HG03025 (cell line): Measurements from ENCODE around the gene BORCS6.
"Not testable (repeated sequence)": the region's sequence is repeated elsewhere in the genome, so short reads cannot be mapped to it uniquely, and the experiment has no call there.

ENCODE experiments used
- ATAC-seq: cut with Tn5 transposase; IDR thresholded peaks from one replicate; pipeline ENCODE4 v1.9.1; 2021; ENCODE audit warnings: mild to moderate bottlenecking, moderate library complexity; ENCODE audit not compliant: unreplicated experiment, low FRiP score

The BORCS6 gene

DNA sequence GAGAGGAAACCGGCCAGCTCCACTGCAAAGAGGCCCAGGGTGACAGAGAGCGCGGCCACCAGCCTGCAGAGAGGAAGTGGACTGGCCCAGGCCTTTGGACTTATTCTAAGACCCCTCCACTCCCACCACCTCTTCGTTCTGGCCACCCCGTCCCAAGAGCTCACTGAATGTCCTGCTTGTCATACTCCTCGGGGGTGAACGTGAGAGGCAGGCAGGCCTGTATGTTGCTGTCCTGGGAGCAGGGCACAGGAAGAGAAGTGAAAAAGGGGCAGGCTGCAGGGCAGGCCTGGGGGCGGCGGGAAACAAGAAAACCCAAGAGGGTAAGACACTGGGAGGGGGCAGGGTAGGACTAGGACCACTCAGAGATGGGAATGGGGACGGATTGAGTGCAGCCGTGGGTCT is 14.2 kb downstream of the BORCS6 start:
- ATAC-seq, result no peak

DNA sequence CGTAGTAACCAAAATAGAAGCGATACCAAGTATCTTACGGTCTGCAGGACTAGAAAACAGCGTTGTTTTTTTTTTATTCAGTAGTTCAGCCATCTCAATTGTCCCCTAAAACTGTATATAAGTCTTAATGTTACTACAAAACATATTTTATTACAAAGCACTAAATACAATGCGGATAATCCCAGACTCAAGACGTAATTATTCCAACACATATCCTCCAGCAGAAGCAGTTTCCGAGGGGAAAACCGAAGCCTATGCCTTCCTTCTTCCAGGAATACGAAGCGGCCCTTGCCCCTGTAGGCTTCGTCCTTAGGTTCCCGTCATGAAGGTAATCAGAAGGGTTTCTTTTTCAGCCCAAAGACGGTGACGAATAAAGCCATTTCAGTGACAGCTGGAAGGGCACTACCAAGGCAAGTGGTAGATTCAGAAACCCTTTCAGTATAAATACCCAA is 16.1 kb downstream of the BORCS6 start:
- no peak for ATAC-seq

DNA sequence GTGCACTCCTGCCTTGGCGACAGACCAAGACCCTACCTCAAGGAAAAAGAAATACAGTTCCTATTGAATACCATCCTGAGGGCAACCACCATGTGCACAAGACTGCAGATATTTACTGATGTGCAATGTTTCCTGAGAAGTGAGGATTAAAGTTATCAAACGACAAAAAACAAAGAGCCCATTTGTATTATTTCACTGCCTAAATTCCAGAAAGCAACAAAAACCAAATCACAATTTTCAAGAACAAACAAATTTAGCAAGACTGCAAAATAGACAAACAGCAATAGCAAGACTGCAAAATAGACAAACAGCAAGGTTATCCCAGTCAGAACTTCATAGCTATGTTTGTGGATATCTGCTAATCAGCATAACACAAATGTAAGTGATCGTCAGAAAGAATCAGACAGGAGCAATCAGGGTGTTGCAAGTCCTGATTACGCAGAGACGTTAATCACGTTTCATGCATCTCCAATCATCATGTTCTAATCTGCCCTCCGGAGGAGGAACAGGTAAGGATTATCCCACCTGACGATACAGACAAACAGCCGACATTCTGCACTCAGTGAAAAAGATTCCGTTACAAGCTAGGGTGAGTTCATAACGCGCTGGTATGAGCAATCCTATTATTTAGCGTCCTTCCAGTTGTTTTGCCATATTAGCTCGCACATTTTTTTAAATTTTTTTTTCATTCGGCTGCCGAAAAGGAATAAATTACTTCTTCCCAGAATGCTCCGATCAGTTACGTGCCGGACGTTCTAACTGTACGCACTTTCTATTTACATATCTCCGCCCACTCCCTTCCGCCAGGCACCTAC is 16.7 kb downstream of the BORCS6 start:
- peak; percentile 61 for ATAC-seq

- not testable (repeated sequence) for ATAC-seq
Observed at GRCh38 chr17:8170186-8170585, 19.8 kb downstream of the BORCS6 start.

DNA sequence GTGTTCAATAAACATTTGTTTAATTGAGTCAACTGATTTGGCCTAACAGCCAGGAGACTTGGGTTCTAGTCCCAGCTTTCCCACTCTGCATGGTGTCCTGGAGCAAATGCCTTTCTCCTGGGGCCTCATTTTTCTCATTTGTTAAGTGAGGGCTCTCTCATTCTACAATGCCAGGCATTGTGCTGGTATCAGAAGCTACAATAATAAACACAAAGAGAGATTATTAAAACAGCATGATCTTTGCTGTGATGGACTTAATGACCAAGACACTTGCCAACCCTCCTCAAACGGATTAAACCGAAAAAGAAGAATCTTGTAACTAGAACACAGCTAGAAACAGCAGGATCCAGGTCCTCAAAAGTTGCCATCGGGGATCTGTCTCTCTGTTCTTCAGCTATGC is 22.5 kb downstream of the BORCS6 start:
- ATAC-seq, result no peak

DNA sequence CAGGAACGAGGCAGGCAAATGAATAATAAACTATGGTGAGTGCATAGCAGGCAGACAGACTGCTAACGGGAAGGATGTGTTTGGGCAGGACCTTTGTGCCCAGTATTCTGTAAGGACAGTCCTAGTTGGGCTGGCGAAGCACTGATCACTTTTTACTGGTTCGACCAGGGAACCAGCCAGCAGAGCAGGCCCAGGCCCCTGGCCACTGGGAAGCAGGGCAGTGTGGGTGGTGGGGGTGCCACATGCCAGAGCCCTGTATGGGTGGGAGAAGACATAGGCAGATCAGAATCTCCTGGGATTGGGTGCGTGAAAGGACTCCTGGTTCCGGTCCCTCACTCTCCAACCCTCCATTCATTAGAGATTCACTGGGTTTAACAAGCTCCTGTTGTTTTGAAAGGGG is 23.2 kb downstream of the BORCS6 start:
- no peak for ATAC-seq

- ATAC-seq, result no peak
Observed at GRCh38 chr17:8164815-8165131, 25.2 kb downstream of the BORCS6 start.

DNA sequence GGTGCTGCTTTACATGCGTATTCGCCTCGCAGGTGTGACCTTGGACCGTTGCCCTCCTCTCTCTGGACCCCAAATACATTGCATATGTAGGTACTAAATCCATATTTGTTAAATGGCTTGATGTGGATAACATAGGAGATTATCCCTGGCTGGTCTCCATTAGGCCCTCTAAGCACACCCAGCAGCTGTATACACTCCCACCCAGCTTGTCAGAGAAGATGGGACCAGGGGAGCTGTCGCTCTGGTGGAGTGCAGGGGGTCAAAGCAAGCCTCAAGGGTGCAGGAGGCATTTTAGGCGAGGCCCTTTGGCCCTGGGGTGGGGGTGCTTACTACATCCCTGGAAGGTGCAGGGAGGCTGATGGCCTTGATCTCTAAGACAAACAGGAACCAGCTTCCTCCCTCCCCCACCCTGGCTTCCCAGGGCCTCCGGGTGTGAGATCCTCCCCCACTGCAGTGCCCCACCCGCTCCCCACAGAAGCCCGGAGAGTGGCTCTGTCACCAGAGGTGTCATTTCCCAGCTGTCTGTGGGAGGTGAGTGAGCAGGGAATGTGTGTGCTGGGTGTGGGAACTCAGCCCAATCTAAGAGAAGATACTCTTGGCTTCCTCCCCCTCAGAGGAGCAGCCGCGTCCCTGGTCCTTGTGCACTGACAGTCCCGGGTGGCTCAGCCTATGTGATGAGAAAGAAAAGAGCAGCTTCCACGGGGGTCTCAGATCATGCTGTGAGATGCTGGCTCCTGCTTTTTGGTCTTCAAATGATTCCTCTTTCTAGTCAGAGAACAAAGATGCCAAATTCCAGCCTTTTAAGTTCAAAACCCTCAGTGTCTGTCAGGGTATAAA is 25.8 kb downstream of the BORCS6 start:
- ATAC-seq, result no peak

- ATAC-seq, result no peak
Observed at GRCh38 chr17:8162997-8163977, 26.7 kb downstream of the BORCS6 start.

DNA sequence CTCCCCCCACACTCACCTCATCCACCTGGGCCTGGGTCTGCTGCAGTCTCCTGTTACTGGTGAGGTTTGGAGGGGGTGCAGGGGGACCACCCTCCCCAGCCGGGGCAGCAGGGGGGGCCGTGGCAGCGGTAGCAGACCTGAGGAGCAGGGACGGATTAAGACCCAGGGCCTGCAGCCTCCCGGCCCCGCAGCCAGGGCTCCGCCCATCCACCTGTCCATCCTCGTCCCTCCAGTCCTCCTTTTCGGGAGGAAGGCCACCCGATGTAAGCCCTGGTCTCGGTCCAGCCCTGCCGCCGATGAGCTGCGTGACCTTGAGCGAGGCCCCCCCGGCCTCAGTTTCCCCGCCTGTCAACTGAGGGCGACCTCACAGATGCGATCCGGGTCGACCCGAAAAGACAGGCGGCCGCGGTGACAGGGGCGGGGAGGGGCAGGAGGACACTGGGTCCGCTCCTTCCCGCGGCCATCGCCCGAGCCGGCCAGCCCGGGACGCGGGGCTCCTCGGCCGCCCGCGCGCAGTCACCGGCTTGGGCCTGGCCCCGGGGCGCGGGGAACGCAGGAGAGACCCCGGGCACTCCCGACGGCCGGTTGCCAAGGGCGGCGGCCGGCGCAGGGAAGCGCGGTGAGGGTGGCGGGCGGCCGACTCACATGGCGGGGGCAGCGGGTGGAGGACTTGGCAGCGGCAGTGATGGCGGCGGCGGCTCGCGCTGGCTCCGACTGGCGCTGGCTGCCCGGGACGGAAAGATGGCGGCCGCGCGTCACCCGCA is 27.6 kb downstream of the BORCS6 start, which contains the start of gene VAMP2:
VAMP2 (minus strand) TSS at position 716 of the 764 bp plus-strand sequence; CDS start at position 647, 69 bp downstream.
- no peak for ATAC-seq

GRCh38 chr17:8161289-8162232 is 28.4 kb downstream of the BORCS6 start:
- no peak for ATAC-seq

DNA sequence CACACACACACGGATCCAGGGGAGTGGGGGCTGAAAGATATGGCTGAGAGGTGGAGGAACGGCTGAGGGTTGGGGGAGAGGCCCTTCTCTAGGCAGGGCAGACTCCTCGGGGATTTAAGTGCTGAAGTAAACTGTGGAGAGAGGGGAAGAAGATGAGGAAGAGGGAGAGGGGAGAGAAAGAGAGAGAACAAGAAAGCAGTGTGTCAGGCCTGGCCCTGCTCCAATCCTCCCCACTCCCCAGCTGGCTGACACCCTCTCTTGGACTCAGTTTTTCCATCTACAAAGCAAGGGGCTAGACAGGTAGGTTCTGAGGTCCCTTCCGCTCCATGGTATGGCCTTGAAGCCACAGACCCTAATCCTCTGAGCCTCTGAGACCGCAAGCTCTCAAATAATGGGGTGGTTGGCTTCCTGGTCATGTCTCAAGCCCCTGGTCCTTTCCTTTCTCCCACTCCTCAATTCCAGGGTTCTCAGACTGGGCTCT is 29.2 kb downstream of the BORCS6 start:
- no peak for ATAC-seq

DNA sequence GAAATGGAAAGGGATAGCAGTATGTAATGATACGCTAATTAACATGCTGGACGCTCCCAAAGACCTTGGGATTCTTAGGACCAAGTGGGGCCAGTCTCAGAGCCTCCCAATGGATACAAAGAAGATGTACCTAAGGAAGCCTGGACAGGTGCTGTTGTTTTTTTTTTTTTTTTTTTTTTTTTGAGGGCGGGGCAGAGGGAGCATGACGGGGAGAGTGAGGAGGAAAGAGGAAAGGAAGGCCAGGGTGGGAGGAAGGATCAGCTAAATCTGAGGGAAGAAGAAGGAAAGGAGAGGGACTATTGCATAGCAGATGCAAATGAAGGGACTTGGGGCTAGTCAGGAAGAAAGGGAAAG is 29.8 kb downstream of the BORCS6 start:
- no peak for ATAC-seq

DNA sequence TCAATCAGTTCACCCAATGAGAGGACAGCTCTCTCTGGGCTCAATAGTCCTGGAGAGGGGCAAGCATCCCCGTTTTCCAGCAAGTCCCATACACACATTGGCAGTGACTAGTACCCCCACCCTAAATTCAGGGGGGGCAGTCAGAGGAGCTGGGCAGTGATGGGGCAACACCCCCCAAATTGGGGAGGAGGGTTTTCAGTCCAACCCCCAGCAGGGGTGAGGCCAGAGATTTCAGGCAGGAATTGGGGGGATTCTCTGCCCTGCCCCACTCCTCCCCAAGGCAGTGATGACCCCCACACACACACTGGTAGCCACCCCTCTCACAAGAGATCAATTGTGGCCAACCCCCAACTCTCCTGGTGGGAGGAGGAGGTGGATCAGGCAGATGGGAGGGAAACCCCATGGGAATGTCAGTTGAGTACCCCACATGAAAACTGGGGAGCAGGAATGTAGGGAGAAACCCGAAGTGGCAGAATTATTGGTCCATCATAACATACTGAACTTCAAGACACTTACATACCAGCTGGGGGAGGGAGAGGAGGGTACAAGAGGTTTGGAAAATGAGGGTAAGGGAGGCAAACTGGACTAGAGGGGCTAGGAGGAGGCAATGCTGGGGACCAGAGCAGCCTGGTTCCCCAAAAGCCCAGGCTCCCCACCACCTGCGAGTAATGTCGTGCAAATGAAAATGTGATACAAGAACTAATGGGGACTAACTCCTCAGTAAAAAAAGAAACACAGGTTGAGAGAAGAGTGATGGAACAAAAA is 30.3 kb downstream of the BORCS6 start:
- ATAC-seq, result no peak

- ATAC-seq, result no peak
Observed at GRCh38 chr17:8159032-8159400, 31.0 kb downstream of the BORCS6 start.

GRCh38 chr17:8158267-8159031 is 31.5 kb downstream of the BORCS6 start:
- ATAC-seq, result no peak
